Epithelial cell of proximal tubule (primary cell): Measurements from ENCODE around the gene LENEP. TPM values are rescaled to one million over a fixed set of nuclear protein-coding genes. Genes with fewer than 3 reads are reported as not detected.

ENCODE experiments used
- DNase-seq: peaks from one replicate; pipeline ENCODE4 v3.0.0-alpha.2; 2011; ENCODE audit warnings: low read depth
- H3K4me3 ChIP-seq: 2 replicates; pipeline ENCODE4 v1.5.1; 2011; ENCODE audit warnings: low read depth, mild to moderate bottlenecking, low read length
- total RNA-seq: library from RNA; depleted of rRNA; stranded (reverse); fragments of >200 nt; gene quantifications from 2 replicates; pipeline ENCODE4 v1.2.3, GENCODE V29; 2015
- TF ChIP-seq, protein P1 (sequence below): conservative IDR thresholded peaks from 2 replicates; pipeline ENCODE4 v1.5.1; 2012; ENCODE audit warnings: low read depth, mild to moderate bottlenecking, low read length

LENEP gene
- total RNA-seq, 1 donor from 2014 or later = not detected

DNA sequence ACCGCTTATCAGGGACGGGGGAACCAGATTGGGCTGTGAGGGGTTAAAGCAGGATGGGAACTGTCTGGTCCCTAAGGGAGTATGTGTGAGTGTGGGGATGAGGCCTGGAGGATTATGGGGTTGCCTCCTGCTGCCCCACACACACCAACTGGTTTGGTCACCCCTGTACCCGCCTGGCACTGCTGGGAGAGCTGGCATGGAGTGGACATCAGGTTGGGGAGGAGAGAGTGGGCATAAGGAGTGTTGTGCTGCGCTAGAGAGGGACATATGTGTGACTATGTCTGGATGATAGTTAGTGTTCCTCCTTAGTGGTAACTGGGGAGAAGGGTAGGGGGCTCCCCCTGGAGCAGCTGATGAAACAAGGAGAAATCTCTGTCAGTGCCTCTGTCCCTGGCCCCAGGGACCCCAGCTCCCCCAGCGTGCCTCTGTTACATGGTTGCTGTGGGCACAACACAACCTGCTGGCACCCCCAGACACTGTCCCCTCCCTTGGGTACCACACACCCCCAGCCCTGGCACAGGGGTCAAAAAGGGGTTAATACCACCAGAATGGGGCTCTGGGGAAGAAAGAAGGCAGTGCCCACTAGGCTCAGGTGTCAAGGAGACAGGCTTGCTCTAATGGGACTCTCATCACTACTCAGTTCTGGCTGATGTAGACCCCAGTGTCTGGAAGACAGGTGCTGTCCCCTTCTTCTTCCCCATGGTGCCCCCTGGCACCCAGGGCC is 11.1 kb downstream of the LENEP start:
- TF ChIP-seq, protein P1, sequence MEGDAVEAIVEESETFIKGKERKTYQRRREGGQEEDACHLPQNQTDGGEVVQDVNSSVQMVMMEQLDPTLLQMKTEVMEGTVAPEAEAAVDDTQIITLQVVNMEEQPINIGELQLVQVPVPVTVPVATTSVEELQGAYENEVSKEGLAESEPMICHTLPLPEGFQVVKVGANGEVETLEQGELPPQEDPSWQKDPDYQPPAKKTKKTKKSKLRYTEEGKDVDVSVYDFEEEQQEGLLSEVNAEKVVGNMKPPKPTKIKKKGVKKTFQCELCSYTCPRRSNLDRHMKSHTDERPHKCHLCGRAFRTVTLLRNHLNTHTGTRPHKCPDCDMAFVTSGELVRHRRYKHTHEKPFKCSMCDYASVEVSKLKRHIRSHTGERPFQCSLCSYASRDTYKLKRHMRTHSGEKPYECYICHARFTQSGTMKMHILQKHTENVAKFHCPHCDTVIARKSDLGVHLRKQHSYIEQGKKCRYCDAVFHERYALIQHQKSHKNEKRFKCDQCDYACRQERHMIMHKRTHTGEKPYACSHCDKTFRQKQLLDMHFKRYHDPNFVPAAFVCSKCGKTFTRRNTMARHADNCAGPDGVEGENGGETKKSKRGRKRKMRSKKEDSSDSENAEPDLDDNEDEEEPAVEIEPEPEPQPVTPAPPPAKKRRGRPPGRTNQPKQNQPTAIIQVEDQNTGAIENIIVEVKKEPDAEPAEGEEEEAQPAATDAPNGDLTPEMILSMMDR = no peak
- DNase-seq = no peak
- peak overlapping the region; percentile 85 for H3K4me3 ChIP-seq

DNA sequence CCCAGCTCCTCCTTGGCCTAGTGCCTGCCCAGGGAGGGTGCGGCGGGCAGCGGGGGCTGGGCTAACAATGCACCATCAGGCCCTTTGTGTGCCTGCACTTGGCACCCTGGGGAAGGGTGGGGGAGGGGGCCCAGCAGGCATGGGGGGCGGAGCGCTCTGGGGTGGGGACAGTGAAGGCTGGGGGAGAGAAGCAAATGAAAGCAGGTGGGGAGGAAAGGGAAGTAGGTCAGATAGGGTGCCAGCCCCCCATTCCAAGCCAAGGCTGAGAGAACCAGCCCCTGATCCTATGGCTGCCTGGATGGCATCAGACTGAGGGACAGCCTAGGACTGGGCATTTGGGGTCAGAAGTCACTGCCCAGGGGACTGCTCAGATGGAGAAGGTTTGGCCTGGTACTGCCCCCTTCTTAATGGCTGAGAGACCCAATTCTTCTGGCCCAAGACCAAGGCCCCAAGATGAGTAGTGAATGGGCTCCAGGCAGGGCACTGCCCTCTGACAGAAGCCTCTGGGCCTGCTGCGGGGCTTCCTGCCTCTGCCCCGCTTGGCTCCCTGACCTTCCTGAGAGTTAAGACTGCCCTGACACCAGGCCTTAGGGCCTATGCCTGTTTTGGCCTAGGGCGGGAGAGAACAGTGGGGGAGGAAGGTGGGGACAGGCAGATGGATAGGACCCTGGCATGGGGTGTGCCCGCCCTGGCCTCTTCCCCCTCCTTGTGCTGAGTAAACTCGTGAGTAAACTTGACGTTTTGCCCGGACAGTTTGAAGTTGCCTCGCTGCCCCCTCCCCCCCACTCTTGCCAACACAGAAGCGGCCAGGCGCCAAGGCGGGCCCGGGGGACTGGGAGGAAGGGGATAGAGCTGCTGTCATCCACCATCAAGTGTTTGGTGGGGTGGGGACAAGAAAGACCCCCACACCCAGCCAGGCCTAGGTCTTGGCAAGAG is 12.0 kb downstream of the LENEP start:
- TF ChIP-seq, protein P1 = no peak
- peak overlapping the region; percentile 85 for H3K4me3 ChIP-seq
- no peak for DNase-seq

DNA sequence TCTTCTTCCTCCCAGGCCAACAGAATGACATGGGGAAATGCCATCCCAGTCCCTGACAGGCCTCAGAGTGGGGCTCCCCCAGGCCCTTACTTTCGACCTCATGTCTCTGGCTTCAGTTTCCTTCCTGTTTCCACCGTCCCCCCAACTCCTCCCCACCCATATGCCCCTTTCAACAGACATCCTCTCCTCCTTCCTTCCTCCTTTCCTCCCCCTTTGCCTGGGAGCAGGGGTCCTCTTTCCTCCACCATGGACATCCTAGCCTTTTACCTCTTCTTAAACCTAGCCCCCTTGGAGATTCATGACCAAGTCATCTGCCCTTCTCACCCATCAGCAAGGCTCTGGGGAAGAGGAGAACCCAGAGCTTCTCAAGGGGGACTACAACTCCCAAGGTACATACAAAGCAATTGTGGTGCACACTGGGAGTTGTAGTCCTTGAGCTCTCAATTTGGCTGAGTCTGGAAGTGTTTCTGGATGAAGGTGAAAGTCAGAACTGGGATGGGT is 13.3 kb downstream of the LENEP start:
- TF ChIP-seq, protein P1 = no peak
- no peak for DNase-seq
- no peak overlapping the region for H3K4me3 ChIP-seq

DNA sequence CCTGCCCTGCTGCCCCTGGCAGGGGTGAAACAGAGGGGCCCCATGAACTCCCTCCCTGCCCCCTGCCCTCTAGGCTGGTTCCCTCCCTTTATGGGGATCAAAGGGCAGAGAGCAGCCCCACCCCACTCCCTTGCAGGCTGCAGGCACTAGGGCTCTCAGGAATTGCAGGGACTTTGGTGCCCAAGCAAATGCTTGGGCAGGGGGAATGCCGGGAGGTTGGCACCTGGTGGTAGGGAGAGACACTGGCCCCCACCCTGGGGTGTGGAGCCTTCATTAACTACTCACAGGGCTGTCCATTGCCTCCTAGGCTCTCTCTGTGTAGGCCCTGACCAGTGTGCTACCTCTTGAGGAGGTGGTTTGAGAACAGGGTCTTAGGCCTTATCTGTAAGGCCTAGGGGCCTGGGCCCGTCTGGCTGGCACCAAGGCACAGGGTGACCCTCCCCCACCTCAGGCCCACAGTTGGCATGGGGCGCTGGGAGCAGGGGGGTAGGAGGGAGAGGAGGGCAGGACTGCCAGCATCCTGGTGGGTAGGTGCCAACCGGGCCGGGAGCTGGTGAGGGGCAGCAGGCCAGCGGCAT is 14.0 kb downstream of the LENEP start:
- DNase-seq = no peak
- H3K4me3 ChIP-seq = no peak overlapping the region
- TF ChIP-seq, protein P1 = no peak

DNA sequence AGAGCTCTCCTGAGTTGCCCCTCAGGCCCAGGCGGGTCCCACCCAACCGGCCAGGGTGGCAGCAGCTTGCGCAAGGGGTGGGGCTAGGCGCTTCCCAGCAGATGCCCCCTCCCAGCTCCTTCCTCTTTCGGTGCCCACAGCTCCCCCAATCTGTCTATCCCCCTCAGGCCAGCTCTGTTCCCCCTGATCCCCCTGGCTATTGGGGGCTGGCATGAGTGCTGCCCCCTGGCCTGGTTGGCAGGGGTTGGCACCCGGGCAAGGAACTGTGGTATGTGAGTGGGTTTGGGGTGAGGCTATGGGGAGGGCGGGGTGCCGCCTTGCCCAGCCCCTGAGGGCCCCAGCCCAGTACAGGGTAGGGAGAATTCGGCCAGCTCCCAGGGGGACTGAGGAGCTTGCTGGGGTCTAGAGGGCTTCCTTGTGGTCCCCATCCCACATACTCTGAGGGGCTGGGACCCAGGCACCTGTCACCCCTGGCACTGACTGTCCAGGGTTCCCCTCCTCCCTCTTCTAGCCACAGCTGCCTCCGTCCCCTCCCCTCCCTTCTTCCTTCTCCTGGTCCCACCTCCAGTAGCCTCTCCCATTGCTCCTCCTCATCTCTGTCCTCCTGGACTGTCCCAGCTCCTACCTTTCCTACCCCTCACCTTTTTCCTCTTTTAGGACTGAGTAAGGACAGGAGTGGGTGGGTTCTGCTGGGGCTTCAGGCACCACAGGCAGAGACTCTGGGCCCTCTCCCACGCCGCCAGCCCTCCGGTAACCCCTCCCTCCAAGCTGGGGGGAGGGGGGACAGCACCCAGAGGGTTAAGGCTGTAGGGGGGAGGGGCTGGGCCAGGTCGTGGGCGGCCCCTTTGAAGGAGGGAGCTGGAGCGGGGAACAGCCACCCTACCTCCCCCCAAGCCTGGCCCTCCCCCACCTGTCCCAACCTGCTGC is 14.9 kb downstream of the LENEP start:
- H3K4me3 ChIP-seq = no peak overlapping the region
- TF ChIP-seq, protein P1 = no peak
- no peak for DNase-seq

DNA sequence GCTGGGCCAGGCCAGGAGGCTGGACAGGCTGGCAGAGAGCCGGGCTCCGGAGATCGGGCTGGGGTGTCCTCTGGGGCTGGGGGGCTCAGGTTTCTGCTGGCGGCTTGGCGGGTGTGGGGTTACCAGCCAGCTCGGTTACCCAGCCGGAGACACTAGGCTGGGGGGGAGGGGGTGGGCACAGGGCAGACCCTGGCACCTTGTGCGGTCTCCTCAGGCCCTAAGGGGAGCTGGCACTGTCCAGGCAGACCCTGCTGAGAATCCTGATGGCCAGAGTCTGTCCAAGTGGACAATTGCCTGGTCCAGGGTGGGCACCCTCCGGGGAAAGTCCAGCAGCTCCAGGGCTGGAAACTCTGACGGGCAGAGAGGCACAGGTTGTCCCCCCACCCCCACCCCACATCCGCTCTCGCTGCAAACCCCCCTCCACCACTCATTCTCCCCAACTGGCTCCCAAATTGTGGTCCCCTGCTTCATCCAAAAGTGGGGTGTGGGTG is 15.9 kb downstream of the LENEP start:
- TF ChIP-seq, protein P1 = no peak
- no peak for DNase-seq
- H3K4me3 ChIP-seq = no peak overlapping the region
